ENCODE data around the gene PITPNM1. TPM values are rescaled to one million over a fixed set of nuclear protein-coding genes. Genes with fewer than 3 reads are reported as not detected.

The PITPNM1 gene
- total RNA-seq, 4 donors from 2014 or later: 12.4 to 25.7 (median 19.7) TPM

DNA sequence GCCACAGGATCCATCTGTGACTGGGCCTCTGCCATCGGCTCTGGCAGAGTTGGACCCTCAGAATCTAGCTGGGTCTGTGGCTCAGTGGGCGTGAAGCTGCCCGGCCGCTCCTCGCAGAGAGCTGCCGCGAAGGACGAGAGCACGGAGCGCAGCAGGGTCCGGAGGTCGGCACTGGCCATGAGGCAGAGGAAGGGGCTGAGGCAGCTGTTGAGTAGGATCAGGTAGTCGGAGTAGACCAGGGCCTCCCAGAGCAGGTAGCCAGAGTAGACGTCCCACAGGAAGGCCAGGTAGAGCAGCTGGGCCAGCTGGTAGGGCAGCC is 53.5 kb downstream of the PITPNM1 start:
- H3K4me1 ChIP-seq: no peaks in the 10 kb centered on the region
- no peaks in the 10 kb centered on the region for H3K27me3 ChIP-seq
- H3K36me3 ChIP-seq: no peaks in the 10 kb centered on the region
- TF ChIP-seq EP300 (IDR thresholded peaks at IDR 0.05) (no peak), POLR2A (IDR thresholded peaks at IDR 0.05) (no peak), POLR2AphosphoS5 (IDR thresholded peaks at IDR 0.05) (no peak)
- TF ChIP-seq, protein P1, sequence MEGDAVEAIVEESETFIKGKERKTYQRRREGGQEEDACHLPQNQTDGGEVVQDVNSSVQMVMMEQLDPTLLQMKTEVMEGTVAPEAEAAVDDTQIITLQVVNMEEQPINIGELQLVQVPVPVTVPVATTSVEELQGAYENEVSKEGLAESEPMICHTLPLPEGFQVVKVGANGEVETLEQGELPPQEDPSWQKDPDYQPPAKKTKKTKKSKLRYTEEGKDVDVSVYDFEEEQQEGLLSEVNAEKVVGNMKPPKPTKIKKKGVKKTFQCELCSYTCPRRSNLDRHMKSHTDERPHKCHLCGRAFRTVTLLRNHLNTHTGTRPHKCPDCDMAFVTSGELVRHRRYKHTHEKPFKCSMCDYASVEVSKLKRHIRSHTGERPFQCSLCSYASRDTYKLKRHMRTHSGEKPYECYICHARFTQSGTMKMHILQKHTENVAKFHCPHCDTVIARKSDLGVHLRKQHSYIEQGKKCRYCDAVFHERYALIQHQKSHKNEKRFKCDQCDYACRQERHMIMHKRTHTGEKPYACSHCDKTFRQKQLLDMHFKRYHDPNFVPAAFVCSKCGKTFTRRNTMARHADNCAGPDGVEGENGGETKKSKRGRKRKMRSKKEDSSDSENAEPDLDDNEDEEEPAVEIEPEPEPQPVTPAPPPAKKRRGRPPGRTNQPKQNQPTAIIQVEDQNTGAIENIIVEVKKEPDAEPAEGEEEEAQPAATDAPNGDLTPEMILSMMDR (IDR thresholded peaks at IDR 0.05): no peak
- H3K4me3 ChIP-seq: no peak overlapping the region
- H3K27ac ChIP-seq: no peak overlapping the region
- no peaks in the 10 kb centered on the region for H3K9me3 ChIP-seq
- DNase-seq (ENCODE audit: low spot score in 2 of 2): peak in 1 of 2 donors; percentile 51
- 94% methylated on average over 14 of the region's 14 CpGs for WGBS

DNA sequence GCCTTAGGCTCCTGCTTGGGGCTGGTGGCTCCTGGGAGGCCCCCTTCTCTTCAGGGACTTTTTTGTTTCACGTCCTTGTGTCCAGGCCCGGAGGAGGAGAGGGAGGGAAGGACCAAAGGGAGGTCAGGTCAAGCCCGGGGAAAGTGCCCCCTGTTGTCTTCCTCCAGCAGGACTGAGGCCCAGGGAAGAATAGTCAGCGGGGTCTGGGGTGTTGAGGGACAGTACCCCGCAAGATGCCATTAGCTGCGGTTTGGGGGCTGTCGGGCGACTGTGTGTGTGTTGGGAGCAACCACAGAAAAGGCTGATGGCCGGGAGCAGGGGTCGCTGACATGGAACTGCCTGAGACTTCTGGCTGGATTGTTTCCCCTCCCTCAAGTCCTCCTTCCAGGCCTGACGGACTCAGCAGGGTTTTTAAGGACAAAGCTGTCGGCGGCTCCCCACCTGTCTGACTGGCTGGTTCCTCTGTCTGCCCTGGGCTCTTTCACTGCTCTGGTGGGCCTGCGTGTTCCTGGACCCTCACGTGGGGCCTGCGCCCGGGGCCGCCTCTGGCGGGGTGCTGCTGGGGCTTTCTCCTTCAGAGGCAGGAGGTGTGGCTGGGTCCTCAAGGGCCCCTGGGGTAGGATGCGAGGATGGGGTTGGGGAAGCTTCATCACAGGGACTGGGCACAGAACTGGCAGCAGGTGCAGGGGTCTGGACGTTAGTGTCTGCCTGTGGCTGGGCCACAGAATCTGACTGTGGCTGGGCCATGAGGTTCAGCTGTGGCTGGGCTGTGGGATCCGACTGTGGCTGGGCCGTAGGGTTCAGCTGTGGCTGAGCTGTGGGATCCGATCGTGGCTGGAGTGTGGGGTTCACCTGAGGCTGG is 54.1 kb downstream of the PITPNM1 start:
- DNase-seq (ENCODE audit: low spot score in 2 of 2): peak; percentile 54 to 59
- Histone ChIP-seq H3K36me3 (no peaks in the 10 kb centered on the region), H3K27me3 (no peaks in the 10 kb centered on the region), H3K4me1 (no peaks in the 10 kb centered on the region), H3K4me3 (no peak overlapping the region), H3K27ac (no peak overlapping the region), H3K9me3 (no peaks in the 10 kb centered on the region)
- 93% methylated on average over 19 of the region's 25 CpGs for WGBS
- TF ChIP-seq POLR2AphosphoS5 (IDR thresholded peaks at IDR 0.05): no peak
- TF ChIP-seq EP300 (IDR thresholded peaks at IDR 0.05): no peak
- TF ChIP-seq, protein P1 (IDR thresholded peaks at IDR 0.05): no peak
- no peak for TF ChIP-seq POLR2A (IDR thresholded peaks at IDR 0.05)

DNA sequence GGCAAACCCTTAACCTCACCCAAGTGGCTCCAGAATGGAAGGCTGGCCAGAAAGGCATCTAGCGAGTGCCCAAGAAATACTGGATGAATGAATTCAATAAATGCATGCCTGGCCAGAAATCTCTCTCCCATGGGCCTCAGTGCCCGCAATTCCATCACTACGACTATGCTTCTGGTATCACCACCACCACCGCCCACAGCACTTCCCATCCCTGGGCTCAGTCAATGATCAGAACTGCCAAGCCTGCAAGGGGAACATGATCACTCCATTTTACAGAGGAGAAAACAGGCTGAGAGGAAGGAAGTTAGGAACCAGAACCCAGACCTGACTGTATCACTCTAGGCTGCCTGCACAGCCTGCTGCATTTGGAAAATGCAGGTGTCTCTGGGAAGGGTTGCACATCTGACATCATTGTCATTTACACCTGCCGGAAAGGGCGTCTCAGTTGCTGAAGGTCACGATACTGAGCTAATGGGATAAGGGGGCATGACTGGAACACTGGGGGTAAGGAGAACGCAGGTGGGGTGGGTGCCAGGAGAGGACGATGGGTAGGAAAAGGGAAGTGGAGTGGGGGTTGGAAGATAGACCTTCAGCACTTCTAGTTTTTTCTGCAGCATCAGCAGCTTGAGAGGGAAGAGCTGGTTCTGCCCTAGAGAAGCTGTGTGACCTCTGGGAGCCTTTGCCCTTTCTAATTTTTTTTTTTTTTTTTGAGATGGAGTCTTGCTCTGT is 55.9 kb downstream of the PITPNM1 start:
- TF ChIP-seq EP300 (IDR thresholded peaks at IDR 0.05): no peak
- TF ChIP-seq, protein P1 (IDR thresholded peaks at IDR 0.05): no peak
- TF ChIP-seq POLR2AphosphoS5 (IDR thresholded peaks at IDR 0.05): no peak
- TF ChIP-seq POLR2A (IDR thresholded peaks at IDR 0.05): no peak
- Histone ChIP-seq H3K4me3 (no peak overlapping the region), H3K9me3 (no peaks in the 10 kb centered on the region), H3K27me3 (no peaks in the 10 kb centered on the region), H3K4me1 (peaks cover 5% of the 10 kb centered on the region), H3K27ac (no peak overlapping the region), H3K36me3 (no peaks in the 10 kb centered on the region)
- WGBS: 81% methylated on average over 9 of the region's 9 CpGs
- peak in 1 of 2 donors; percentile 58 for DNase-seq (ENCODE audit: low spot score in 2 of 2)

DNA sequence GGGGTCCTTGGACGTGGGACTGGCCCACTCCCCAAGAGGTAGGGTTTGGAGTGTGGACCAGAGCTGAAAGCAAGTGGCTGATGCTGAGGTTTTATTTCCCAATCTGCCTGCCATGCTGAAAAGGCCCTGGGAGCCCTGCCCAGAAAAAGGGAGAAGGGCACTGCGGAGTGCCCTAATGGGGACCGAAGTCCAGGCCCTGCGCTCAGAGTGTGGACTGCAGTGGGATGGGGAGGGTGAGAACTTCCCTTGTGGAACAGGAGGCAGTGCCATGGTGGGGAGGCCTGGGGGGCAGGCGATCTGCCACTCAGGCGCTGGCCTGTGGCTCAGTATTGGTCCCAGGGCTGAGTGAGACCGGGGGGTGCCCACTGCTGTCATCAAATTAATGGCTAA is 56.9 kb downstream of the PITPNM1 start:
- H3K27me3 ChIP-seq: no peaks in the 10 kb centered on the region
- TF ChIP-seq, protein P1 (IDR thresholded peaks at IDR 0.05): no peak
- TF ChIP-seq EP300 (IDR thresholded peaks at IDR 0.05): no peak
- no peak for TF ChIP-seq POLR2AphosphoS5 (IDR thresholded peaks at IDR 0.05)
- no peak for TF ChIP-seq POLR2A (IDR thresholded peaks at IDR 0.05)
- peaks cover 8% of the 10 kb centered on the region for H3K4me1 ChIP-seq
- H3K27ac ChIP-seq: no peak overlapping the region
- H3K36me3 ChIP-seq: no peaks in the 10 kb centered on the region
- no peak for DNase-seq (ENCODE audit: low spot score in 2 of 2)
- no peaks in the 10 kb centered on the region for H3K9me3 ChIP-seq
- 94% methylated on average over 7 of the region's 7 CpGs for WGBS
- H3K4me3 ChIP-seq: no peak overlapping the region

DNA sequence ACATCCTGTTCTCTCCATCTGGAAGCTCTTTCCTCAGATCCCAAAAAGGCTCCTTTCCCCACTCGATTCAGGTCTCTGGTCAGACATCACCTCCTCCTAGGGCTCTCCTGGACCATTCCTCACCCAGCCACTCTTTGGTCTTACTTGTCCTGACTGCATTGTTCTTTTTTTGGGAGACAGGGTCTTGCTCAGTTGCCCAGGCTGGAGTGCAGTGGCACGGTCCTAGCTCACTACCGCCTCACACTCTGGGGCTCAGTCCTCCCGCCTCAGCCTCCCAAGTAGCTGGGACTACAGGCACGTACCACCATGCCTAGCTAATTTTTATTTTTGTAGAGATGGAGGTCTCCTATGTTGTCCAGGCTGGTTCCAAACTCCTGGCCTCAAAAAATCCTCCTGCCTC is 59.6 kb downstream of the PITPNM1 start:
- Histone ChIP-seq H3K36me3 (peaks cover 15% of the 10 kb centered on the region), H3K4me1 (peaks cover 34% of the 10 kb centered on the region), H3K4me3 (no peak overlapping the region), H3K27me3 (no peaks in the 10 kb centered on the region), H3K9me3 (no peaks in the 10 kb centered on the region), H3K27ac (no peak overlapping the region)
- WGBS: 94% methylated on average over 5 of the region's 5 CpGs
- TF ChIP-seq EP300 (IDR thresholded peaks at IDR 0.05) (no peak), POLR2A (IDR thresholded peaks at IDR 0.05) (no peak), POLR2AphosphoS5 (IDR thresholded peaks at IDR 0.05) (no peak)
- TF ChIP-seq, protein P1 (IDR thresholded peaks at IDR 0.05): no peak
- DNase-seq (ENCODE audit: low spot score in 2 of 2): no peak
